WERI-Rb-1 (cell line): ENCODE results near the gene SOX15.

Experiments
- DNase-seq: peaks from one replicate; pipeline ENCODE4 v3.0.0-alpha.2; 2020
- H3K27ac ChIP-seq: fragments of 250-450 bp; sonication (Bioruptor Pico); 2 replicates; pipeline ENCODE4 v1.5.1; 2020; ENCODE audit warnings: mild to moderate bottlenecking, moderate library complexity
- H3K27me3 ChIP-seq: fragments of 250-450 bp; sonication (Bioruptor Pico); 2 replicates; pipeline ENCODE4 v1.5.1; 2021; ENCODE audit warnings: mild to moderate bottlenecking, low read depth, moderate library complexity; ENCODE audit not compliant: insufficient read depth, severe bottlenecking
- H3K36me3 ChIP-seq: fragments of 250-450 bp; sonication (Bioruptor Pico); 2 replicates; pipeline ENCODE4 v1.5.1; 2020; ENCODE audit warnings: mild to moderate bottlenecking, moderate library complexity
- H3K4me3 ChIP-seq: 2 replicates; pipeline ENCODE4 v1.5.1; 2011; ENCODE audit warnings: low read depth, mild to moderate bottlenecking, control low read depth, low read length
- H3K9me3 ChIP-seq: fragments of 250-450 bp; sonication (Bioruptor Pico); 2 replicates; pipeline ENCODE4 v1.5.1; 2021; ENCODE audit warnings: mild to moderate bottlenecking, moderate library complexity; ENCODE audit not compliant: severe bottlenecking
- TF ChIP-seq, protein P1 (sequence below): IDR thresholded peaks from 2 replicates; pipeline ENCODE4 v1.5.1; 2011; ENCODE audit warnings: low read depth, mild to moderate bottlenecking, control low read depth, inconsistent platforms, low read length

Gene SOX15

GRCh38 chr17:7549401-7550055, 40.4 kb downstream of the SOX15 start:
- DNase-seq: no peak
- H3K9me3 ChIP-seq: no peaks in the 10 kb centered on the region
- no peak overlapping the region for H3K4me3 ChIP-seq
- no peak overlapping the region for H3K27ac ChIP-seq
- TF ChIP-seq, protein P1, sequence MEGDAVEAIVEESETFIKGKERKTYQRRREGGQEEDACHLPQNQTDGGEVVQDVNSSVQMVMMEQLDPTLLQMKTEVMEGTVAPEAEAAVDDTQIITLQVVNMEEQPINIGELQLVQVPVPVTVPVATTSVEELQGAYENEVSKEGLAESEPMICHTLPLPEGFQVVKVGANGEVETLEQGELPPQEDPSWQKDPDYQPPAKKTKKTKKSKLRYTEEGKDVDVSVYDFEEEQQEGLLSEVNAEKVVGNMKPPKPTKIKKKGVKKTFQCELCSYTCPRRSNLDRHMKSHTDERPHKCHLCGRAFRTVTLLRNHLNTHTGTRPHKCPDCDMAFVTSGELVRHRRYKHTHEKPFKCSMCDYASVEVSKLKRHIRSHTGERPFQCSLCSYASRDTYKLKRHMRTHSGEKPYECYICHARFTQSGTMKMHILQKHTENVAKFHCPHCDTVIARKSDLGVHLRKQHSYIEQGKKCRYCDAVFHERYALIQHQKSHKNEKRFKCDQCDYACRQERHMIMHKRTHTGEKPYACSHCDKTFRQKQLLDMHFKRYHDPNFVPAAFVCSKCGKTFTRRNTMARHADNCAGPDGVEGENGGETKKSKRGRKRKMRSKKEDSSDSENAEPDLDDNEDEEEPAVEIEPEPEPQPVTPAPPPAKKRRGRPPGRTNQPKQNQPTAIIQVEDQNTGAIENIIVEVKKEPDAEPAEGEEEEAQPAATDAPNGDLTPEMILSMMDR: no peak
- no peaks in the 10 kb centered on the region for H3K27me3 ChIP-seq
- no peaks in the 10 kb centered on the region for H3K36me3 ChIP-seq

GRCh38 chr17:7548585-7549400, 41.1 kb downstream of the SOX15 start, which contains the start of gene TNFSF12:
Gene TNFSF12, plus strand, starts transcription at chr17:7549058. Its CDS starts 96 bp downstream, at chr17:7549154.
- DNase-seq: peak; percentile 51
- Histone ChIP-seq H3K36me3 (no peaks in the 10 kb centered on the region), H3K27ac (no peak within 1 kb of the TSS), H3K9me3 (no peaks in the 10 kb centered on the region), H3K27me3 (no peaks in the 10 kb centered on the region), H3K4me3 (peak within 1 kb of the TSS; percentile 60)
- TF ChIP-seq, protein P1: peak; percentile 11; the same call in 1 of the 2 replicates

GRCh38 chr17:7544911-7545310, 45.0 kb downstream of the SOX15 start:
- Histone ChIP-seq H3K9me3 (no peaks in the 10 kb centered on the region), H3K4me3 (no peak overlapping the region), H3K36me3 (no peaks in the 10 kb centered on the region), H3K27ac (no peak overlapping the region), H3K27me3 (no peaks in the 10 kb centered on the region)
- TF ChIP-seq, protein P1: no peak
- DNase-seq: no peak

GRCh38 chr17:7541074-7541621, 48.7 kb downstream of the SOX15 start:
- no peaks in the 10 kb centered on the region for H3K27me3 ChIP-seq
- H3K27ac ChIP-seq: no peak overlapping the region
- H3K9me3 ChIP-seq: no peaks in the 10 kb centered on the region
- no peaks in the 10 kb centered on the region for H3K36me3 ChIP-seq
- H3K4me3 ChIP-seq: no peak overlapping the region
- no peak for DNase-seq
- TF ChIP-seq, protein P1: no peak

GRCh38 chr17:7538891-7539545, 50.9 kb downstream of the SOX15 start:
- no peaks in the 10 kb centered on the region for H3K9me3 ChIP-seq
- TF ChIP-seq, protein P1: no peak
- H3K27me3 ChIP-seq: no peaks in the 10 kb centered on the region
- DNase-seq: no peak
- no peak overlapping the region for H3K27ac ChIP-seq
- H3K4me3 ChIP-seq: no peak overlapping the region
- no peaks in the 10 kb centered on the region for H3K36me3 ChIP-seq
